ENCODE measurements around the gene FAM47A. TPM values are rescaled to one million over a fixed set of nuclear protein-coding genes. Genes with fewer than 3 reads are reported as not detected.

FAM47A gene
- not detected in 5 replicates for total RNA-seq (2022; extraction: Qiagen RNA extraction; ENCODE audit: low read depth)

DNA sequence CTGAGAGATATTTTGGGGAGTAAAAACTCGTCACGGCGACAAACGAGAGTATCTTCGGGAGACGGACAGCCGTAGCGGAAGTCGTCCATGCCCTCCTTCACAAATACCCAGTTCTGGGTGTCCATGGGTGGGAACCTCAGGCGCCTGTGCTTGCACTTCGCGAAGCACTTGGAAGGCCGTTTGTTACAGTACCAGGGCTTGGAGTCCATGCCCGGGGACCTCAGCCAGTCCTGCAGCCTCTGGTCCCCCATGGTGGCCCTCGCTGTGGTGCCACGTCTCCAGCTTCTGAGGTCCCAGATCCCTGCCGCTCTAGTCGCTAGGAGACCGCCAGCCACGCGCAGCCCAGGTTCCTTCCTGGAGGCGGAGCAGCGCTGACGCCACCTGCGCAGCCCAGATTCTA is at the start of gene FAM47A:
FAM47A (minus strand) TSS at position 287 of the 400 bp plus-strand sequence; CDS start at position 251, 36 bp downstream.

